Activated naive CD4-positive, alpha-beta T cell treated with anti-CD3 and anti-CD28 coated beads, Interleukin-2, amount 50 U/mL, for 72 hours (primary cell): ENCODE measurements around the gene ARL8A. TPM values are rescaled to one million over a fixed set of nuclear protein-coding genes. Genes with fewer than 3 reads are reported as not detected.
"Not testable (repeated sequence)": the region's sequence is repeated elsewhere in the genome, so short reads cannot be mapped to it uniquely, and the experiment has no call there.

Source experiments
- ATAC-seq, 2 donors: fragments of 150-1000 bp; cut with Tn5 transposase; 2 replicates each; pipeline ENCODE4 v1.10.0; 2021; ENCODE audit warnings: mild to moderate bottlenecking in 2 of 2, moderate library complexity in 2 of 2
- DNase-seq, 2 donors: peaks; one replicate each; pipeline ENCODE4 v3.0.0; 2021 to 2022; ENCODE audit warnings: low spot score in 2 of 2
- H3K27ac Mint-ChIP-seq, 2 donors: one replicate each; pipeline ENCODE4 v1.8.0; 2022; ENCODE audit warnings: mild to moderate bottlenecking in 2 of 2, mixed read lengths in 2 of 2
- H3K36me3 Mint-ChIP-seq, 2 donors: one replicate each; pipeline ENCODE4 v1.8.0; 2022; ENCODE audit warnings: mixed read lengths in 2 of 2
- H3K9me3 Mint-ChIP-seq, 2 donors: one replicate each; pipeline ENCODE4 v1.8.0; 2022; ENCODE audit warnings: mixed read lengths in 2 of 2
- total RNA-seq, 2 donors: library from RNA; stranded (reverse); gene quantifications; one replicate each; pipeline ENCODE4 v1.2.3, GENCODE V29; 2022

ARL8A gene
- 10 to 100 TPM; 38.8 to 63.2 TPM for total RNA-seq

GRCh38 chr1:202144402-202145067, at the start of gene ARL8A:
Gene ARL8A, minus strand, starts transcription at chr1:202144737. Its CDS starts 165 bp downstream, at chr1:202144572.
- Mint-ChIP-seq H3K36me3 (peaks cover 7 to 12% of the 10 kb centered on the region in 2 donors), H3K27ac (peak within 1 kb of the TSS; percentile 92 to 98), H3K9me3 (no peaks in the 10 kb centered on the region)
- peak; percentile 72 to 75 for DNase-seq
- ATAC-seq, result peak; percentile 74 to 76

- no peak for DNase-seq
- H3K36me3 Mint-ChIP-seq, result no peaks in the 10 kb centered on the region
- H3K9me3 Mint-ChIP-seq, result no peaks in the 10 kb centered on the region
- no peak for ATAC-seq
- H3K27ac Mint-ChIP-seq, result no peak overlapping the region
These were observed 49.8 kb upstream of the ARL8A start for GRCh38 chr1:202194328-202194648.

GRCh38 chr1:202193614-202194327, 49.2 kb upstream of the ARL8A start, which contains the start of gene LGR6:
Gene LGR6, plus strand, starts transcription at chr1:202193799. Its CDS starts 191 bp downstream, at chr1:202193990.
- ATAC-seq (no peak), DNase-seq (no peak)
- Mint-ChIP-seq H3K27ac (no peak within 1 kb of the TSS), H3K36me3 (no peaks in the 10 kb centered on the region), H3K9me3 (no peaks in the 10 kb centered on the region)

GRCh38 chr1:202192770-202193613, 48.5 kb upstream of the ARL8A start:
- Mint-ChIP-seq H3K9me3 (no peaks in the 10 kb centered on the region), H3K36me3 (no peaks in the 10 kb centered on the region), H3K27ac (no peak overlapping the region)
- peak; percentile 48 to 58 for ATAC-seq
- DNase-seq, result peak in 1 of 2 donors; percentile 69

- not testable (repeated sequence) for H3K9me3 Mint-ChIP-seq, H3K27ac Mint-ChIP-seq, ATAC-seq, H3K36me3 Mint-ChIP-seq, DNase-seq
These were observed 46.9 kb upstream of the ARL8A start for GRCh38 chr1:202191391-202191790.

- ATAC-seq, result no peak
- Mint-ChIP-seq H3K27ac (no peak overlapping the region), H3K9me3 (no peaks in the 10 kb centered on the region), H3K36me3 (no peaks in the 10 kb centered on the region)
- no peak for DNase-seq
These were observed 45.6 kb upstream of the ARL8A start for GRCh38 chr1:202189918-202190715.

GRCh38 chr1:202189001-202189790, 44.7 kb upstream of the ARL8A start:
- ATAC-seq (peak; percentile 72 to 76), DNase-seq (peak in 1 of 2 donors; percentile 88)
- Mint-ChIP-seq H3K9me3 (no peaks in the 10 kb centered on the region), H3K27ac (no peak overlapping the region), H3K36me3 (no peaks in the 10 kb centered on the region)

- Mint-ChIP-seq H3K36me3 (no peaks in the 10 kb centered on the region), H3K27ac (no peak overlapping the region), H3K9me3 (no peaks in the 10 kb centered on the region)
- ATAC-seq (no peak), DNase-seq (no peak)
These were observed 43.3 kb upstream of the ARL8A start for GRCh38 chr1:202187697-202188407.

GRCh38 chr1:202187041-202187671, 42.6 kb upstream of the ARL8A start:
- ATAC-seq (no peak), DNase-seq (no peak)
- Mint-ChIP-seq H3K9me3 (no peaks in the 10 kb centered on the region), H3K27ac (no peak overlapping the region), H3K36me3 (no peaks in the 10 kb centered on the region)

- no peaks in the 10 kb centered on the region for H3K36me3 Mint-ChIP-seq
- no peak for ATAC-seq
- DNase-seq, result no peak
- no peak overlapping the region for H3K27ac Mint-ChIP-seq
- no peaks in the 10 kb centered on the region for H3K9me3 Mint-ChIP-seq
These were observed 41.8 kb upstream of the ARL8A start for GRCh38 chr1:202186327-202186726.

GRCh38 chr1:202184750-202185460, 40.4 kb upstream of the ARL8A start:
- ATAC-seq, result peak; percentile 76 to 81
- DNase-seq, result peak in 1 of 2 donors; percentile 79
- Mint-ChIP-seq H3K27ac (no peak overlapping the region), H3K36me3 (no peaks in the 10 kb centered on the region), H3K9me3 (no peaks in the 10 kb centered on the region)

- no peaks in the 10 kb centered on the region for H3K9me3 Mint-ChIP-seq
- no peaks in the 10 kb centered on the region for H3K36me3 Mint-ChIP-seq
- ATAC-seq, result no peak
- H3K27ac Mint-ChIP-seq, result no peak overlapping the region
- DNase-seq, result no peak
These were observed 37.7 kb upstream of the ARL8A start for GRCh38 chr1:202182040-202182877.

GRCh38 chr1:202181586-202181985, 37.0 kb upstream of the ARL8A start:
- H3K36me3 Mint-ChIP-seq, result no peaks in the 10 kb centered on the region
- no peak for ATAC-seq

GRCh38 chr1:202180751-202181139, 36.2 kb upstream of the ARL8A start:
- ATAC-seq, DNase-seq, H3K27ac Mint-ChIP-seq, H3K9me3 Mint-ChIP-seq, H3K36me3 Mint-ChIP-seq: not testable (repeated sequence)

More at GRCh38 chr1:202181586-202181985, 37.0 kb upstream of the ARL8A start:
- Mint-ChIP-seq H3K27ac (no peak overlapping the region), H3K9me3 (no peaks in the 10 kb centered on the region)
- no peak for DNase-seq
